GM15510 (cell line): Measurements from ENCODE around the gene PIAS2.

ENCODE experiments used
- POLR2A ChIP-seq: IDR thresholded peaks from 3 replicates; pipeline ENCODE4 v1.6.1; 2011; ENCODE audit warnings: borderline replicate concordance; ENCODE audit not compliant: insufficient read length; ENCODE audit errors: extremely low read depth

PIAS2 gene

GRCh38 chr18:46772357-46772756, 144.9 kb downstream of the PIAS2 start:
- TF ChIP-seq POLR2A = no peak

GRCh38 chr18:46771141-46771540, 146.2 kb downstream of the PIAS2 start:
- no peak for TF ChIP-seq POLR2A

GRCh38 chr18:46770708-46771107, 146.6 kb downstream of the PIAS2 start:
- no peak for TF ChIP-seq POLR2A

GRCh38 chr18:46768166-46768921, 149.0 kb downstream of the PIAS2 start:
- TF ChIP-seq POLR2A = no peak

- no peak for TF ChIP-seq POLR2A
Measured at GRCh38 chr18:46767217-46767616, 150.1 kb downstream of the PIAS2 start.

- no peak for TF ChIP-seq POLR2A
Measured at GRCh38 chr18:46764586-46764985, 152.7 kb downstream of the PIAS2 start.

GRCh38 chr18:46761059-46761769, 156.1 kb downstream of the PIAS2 start:
- no peak for TF ChIP-seq POLR2A

- TF ChIP-seq POLR2A = no peak
Measured at GRCh38 chr18:46759890-46760289, 157.4 kb downstream of the PIAS2 start.

- TF ChIP-seq POLR2A = no peak
Measured at GRCh38 chr18:46756559-46757201, 160.6 kb downstream of the PIAS2 start, which contains the start of gene ST8SIA5. Gene ST8SIA5 (minus strand): TSS chr18:46757053. CDS start chr18:46756508, 545 bp downstream.

GRCh38 chr18:46756025-46756558, 161.2 kb downstream of the PIAS2 start:
- no peak for TF ChIP-seq POLR2A

- TF ChIP-seq POLR2A = no peak
Measured at GRCh38 chr18:46755315-46756024, 161.8 kb downstream of the PIAS2 start.

GRCh38 chr18:46754661-46755292, 162.5 kb downstream of the PIAS2 start:
- no peak for TF ChIP-seq POLR2A

GRCh38 chr18:46754188-46754587, 163.1 kb downstream of the PIAS2 start:
- no peak for TF ChIP-seq POLR2A
